GM19463 (cell line): ENCODE results near the gene ITPR1.
A peak's percentile ranks its signal among the peaks of the same experiment; 100 is the strongest.

Source experiments
- ATAC-seq: cut with Tn5 transposase; IDR thresholded peaks from one replicate; pipeline ENCODE4 v1.9.1; 2021; ENCODE audit warnings: mild to moderate bottlenecking, moderate library complexity; ENCODE audit not compliant: unreplicated experiment

Gene ITPR1

GRCh38 chr3:4564928-4565586 lies 71.9 kb downstream of the ITPR1 start:
- ATAC-seq: no peak

GRCh38 chr3:4565809-4566501 lies 72.8 kb downstream of the ITPR1 start:
- ATAC-seq: no peak

DNA sequence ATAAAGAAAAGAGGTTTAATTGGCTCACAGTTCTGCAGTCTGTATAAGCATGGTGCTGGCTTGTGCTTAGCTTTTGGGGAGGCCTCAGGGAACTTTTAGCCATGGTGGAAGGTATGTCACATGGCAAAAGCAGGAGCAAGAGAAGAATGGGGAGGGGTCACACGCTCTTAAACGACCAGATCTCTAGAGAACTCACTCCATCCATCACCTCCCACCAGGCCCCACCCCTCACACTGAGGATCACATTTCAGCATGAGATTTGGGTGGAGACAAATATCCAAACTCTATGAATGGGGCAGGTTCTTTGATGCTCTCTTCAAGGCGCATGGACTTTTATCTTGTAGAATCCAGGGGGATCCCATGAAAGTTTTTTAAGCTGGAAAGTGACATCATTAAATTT lies 75.7 kb downstream of the ITPR1 start:
- ATAC-seq: no peak

DNA sequence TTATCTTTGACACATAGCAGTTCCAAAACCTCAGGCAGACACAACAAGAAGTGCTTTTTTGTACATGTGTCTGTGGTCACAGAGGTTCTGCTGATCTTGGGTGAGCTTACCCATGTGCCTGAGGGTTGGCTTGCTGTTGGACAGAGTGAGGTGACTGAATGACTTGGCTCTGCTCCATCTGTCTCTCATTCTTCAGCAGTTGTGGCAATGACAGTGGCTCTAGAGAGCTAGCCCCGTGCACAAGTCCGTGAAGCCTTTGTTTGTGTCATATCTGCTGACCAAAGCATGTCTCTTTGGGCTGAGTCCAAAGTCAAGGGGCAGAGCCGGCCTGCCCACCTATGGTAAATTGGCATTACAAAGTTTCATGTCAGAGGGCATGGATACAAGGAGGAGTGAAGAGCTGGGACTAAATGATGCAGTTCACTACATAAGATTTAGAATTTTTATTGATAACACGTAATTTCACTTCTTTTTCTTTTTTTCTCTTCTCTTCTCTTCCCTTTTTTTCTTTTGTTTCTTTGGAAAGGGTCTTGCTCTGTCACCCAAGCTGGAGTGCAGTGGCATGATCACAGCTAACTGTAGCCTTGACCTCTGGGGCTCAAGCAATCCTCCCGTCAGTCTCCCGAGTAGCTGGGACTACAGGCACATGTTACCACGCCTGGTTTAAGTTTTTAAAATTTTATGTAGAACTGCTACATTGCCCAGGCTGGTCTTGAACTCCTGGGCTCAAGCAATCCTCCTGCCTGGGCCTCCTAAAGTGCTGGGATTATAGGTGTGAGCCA lies 77.9 kb downstream of the ITPR1 start:
- no peak for ATAC-seq

DNA sequence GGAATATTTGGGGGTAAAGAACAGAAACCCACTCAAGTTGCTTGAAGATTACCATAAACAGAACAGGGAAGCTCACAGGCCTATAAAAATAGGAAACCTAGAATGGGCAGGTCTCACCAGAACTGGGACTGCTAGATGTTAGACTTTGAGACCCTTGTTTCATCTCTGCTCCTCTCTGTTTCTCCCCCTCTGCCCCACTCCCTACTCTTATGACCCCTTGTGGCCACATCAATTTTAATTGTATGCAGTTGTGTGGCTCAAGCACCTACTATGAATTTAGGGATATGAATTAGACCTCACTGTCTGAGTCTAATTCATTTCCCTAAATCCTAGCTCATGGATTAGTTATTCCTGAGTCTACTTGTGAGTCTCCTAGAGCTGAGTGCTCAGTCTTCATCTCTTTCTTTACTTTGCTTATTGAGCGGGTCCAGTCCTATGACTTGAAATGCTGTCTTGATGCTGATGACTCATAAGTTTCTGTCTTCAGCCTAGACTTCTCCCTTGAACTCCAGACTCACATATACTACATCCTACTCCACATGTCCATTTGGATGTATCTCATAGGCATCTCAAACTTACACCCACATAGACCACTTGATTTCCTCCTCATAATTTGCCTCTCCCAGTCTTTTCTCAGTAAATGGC lies 78.7 kb downstream of the ITPR1 start:
- ATAC-seq: no peak

- ATAC-seq: no peak
Observed at GRCh38 chr3:4573153-4573552, 80.0 kb downstream of the ITPR1 start.

DNA sequence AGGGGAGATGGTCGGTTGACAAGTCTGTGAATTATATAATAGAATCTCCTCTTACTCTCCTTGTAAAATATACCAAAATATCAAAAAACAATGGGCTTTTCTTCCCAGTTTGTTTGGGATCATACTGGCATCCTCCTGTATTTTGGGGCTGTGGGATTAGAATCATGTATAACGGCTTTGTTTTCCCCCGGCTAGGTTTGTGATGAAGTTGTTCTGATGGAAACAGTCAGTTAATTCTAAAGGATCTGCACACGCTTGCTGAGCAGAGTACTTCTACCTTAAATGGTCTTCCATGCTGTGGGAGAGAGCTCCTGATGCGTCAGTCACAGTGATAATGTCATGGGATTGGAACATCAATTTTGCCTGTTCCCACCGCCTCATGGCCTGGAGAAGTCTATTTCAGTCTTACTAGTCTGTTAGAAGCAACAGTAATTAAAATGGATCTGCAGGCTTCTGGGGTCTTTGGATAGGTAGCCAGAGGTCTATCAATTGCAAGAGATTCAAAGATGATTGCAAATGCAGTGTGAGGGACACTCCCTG lies 81.3 kb downstream of the ITPR1 start:
- no peak for ATAC-seq

GRCh38 chr3:4575381-4575780 lies 82.2 kb downstream of the ITPR1 start:
- ATAC-seq: no peak

GRCh38 chr3:4577721-4578120 lies 84.6 kb downstream of the ITPR1 start:
- no peak for ATAC-seq

GRCh38 chr3:4580346-4581123 lies 87.4 kb downstream of the ITPR1 start:
- ATAC-seq: no peak

GRCh38 chr3:4581124-4581424 lies 87.9 kb downstream of the ITPR1 start:
- ATAC-seq: no peak

- no peak for ATAC-seq
Observed at GRCh38 chr3:4581498-4581897, 88.3 kb downstream of the ITPR1 start.

DNA sequence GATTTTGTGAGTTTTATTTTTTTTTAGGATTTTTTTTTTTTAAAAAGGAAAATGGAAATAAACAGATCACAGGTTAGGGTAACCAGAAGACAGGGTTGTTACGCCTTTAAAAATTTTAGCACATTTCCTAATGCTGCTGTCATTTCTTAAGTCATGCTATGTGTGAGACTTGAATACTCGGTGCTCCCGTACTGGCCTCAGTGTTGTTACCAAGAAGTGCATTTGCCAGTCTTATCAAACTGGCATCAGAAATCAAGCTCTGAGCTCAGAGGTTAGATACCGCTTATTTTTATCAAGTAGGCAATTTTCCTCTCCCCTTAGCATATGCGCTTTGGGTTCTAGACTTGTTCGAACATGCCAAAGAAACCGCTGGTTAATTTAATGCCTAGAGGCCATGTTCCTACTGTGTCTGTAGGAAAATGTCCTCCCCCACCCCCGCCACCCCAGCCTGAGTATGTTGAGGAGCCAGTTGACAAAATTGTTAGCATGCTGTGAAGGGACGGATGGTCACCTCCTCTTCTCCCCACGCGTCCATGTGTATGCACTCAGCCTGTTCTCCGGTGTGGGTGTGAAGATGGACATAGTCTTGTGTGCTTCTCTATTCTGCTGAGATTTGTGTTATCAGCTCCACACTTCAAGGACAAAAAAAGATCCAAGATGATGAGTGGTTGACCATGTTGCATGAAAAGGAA lies 88.9 kb downstream of the ITPR1 start:
- ATAC-seq: no peak

DNA sequence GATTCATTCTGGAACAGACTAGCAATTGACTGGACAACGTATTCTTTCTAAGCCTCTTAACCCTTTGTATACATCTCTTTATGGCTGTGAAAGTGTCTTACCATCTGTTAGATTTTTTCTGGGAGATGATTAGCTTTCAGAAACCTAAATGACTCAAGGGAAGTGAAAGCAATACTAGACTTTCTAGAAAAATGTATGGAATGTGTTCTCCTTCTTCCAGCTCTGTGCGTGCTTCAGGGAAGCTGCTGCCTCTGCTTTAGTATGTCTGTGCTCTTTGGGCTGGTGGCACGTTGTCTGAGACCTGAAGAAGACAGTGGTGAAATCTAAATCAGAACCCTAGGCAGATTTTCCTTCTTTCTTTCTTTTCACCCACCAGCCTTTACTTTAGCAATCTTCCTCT lies 89.5 kb downstream of the ITPR1 start:
- ATAC-seq: no peak

GRCh38 chr3:4583416-4583815 lies 90.3 kb downstream of the ITPR1 start:
- no peak for ATAC-seq

DNA sequence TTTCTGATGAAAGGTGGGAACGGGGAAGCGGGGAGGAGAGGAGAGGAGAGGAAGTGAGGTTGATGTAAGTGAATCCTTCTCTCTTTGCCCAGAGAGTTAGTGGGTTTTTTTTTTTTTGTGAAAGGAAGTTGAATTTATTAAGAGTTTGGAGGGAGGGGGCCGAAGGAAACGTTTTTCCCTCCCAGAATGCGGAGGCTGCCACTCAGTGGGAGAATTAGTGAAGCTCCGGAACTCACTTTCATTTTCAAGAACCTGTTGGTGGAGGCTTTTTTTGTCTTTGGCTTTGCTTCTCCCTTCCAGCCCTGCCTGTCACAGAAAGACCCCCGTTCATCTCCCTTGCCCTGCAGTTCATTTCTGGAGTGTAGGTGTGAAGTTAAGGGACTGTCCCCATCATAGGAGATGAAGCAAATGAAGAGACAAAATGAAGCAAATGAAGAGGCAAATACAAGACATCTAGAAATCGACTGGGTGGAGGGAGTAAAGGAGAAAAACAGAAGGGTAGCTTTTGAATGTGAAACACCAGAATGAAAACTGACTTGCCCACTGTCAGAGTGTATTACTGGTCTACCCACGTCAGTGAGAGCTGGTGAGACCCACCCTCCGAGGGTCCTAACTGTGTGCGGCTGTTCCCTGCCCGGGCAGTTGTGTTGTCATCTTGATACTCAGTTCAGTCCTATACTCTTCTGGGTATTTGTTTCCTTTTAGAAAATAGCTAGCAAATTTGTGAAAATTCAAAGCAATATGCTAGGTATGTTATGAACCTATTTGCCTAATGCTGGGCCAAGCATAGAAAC lies 91.5 kb downstream of the ITPR1 start:
- ATAC-seq: peak; percentile 40

DNA sequence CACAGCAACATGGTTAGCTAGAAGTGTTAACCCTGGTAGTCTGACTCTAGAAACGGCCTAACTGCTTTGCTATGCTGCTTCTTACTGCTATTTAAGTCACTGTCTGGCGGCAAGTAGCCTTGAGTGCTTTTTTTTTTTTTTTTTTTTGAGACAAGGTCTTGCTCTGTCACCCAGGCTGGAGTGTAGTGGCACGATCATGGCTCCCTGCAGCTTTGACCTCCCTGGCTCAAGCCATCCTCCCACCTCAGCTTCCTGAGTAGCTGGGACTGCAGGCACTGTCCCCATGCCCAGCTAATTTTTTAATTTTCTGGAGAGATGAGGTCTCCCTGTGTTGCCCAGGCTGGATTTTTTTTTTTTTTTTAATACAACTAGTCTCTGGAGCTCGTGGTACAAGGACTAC lies 93.2 kb downstream of the ITPR1 start:
- ATAC-seq: no peak

- peak; percentile 40 for ATAC-seq
Observed at GRCh38 chr3:4587061-4587837, 94.1 kb downstream of the ITPR1 start.

- ATAC-seq: no peak
Observed at GRCh38 chr3:4587838-4588105, 94.6 kb downstream of the ITPR1 start.
